ENCODE measurements around the gene AOPEP. TPM values are rescaled to one million over a fixed set of nuclear protein-coding genes. Genes with fewer than 3 reads are reported as not detected.

AOPEP gene
- polyA plus RNA-seq, 1 of the 3 experiments (the other 2 are of a cell fraction): 54.6 TPM

DNA sequence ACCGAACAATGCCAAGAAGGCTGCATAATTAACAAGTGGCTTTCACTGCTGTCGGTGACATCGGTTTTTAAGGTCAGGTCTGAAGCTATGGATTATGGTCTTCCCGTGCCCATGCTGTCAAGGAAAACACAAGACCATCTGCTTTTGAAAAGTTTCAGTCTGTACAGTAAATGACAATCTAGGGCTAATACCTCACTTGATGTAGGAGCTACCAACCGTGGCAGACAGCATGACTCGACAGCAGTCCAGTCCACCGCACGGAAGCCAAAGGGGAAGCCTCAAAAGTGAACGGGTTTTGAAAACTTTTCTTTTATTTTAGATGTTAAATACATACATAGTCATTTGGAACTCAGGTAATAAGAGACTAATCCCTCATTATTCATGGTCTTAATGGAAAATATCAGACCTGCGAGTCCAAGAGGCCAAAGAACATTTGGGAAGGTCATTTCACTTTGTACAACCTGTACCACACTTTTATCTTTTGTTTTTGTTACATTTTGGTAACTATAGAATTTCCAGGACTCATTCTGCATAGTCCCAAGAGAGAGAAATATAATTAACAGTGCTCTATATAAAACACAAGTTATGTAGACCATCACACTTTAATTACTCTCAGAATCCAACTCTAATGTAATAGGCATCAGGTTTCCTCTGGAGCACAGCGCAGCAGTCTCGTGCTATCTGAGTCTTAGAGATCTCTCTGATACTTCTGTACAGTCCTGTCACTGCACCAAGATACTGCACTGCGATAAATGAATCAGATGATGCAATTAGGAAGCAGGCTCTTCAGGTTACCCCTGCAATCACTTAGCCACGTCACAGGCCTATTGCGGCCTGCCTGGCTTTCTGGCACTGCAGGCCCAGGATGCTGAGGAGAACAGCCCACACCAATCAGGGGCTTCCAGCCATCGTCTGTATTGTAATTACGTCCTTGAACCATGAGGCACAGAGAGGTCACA, 406.1 kb downstream of the AOPEP start:
- CTCF ChIA-PET: interaction anchor here (1.2 to 12.5 kb wide), 22 partner anchors 18 to 1085 kb away, joined by 3 to 229 read pairs (median 8); no protein-coding TSS in a partner anchor
- H3K27ac ChIP-seq (ENCODE audit: low read depth in 2 of 2, low read length in 1 of 2): peak overlapping the region; percentile 59 to 99
- H3F3A ChIP-seq (replicated peaks; ENCODE audit: insufficient read depth): peaks cover 10% of the 10 kb centered on the region
- H3K4me1 ChIP-seq (ENCODE audit: control insufficient read depth in 1 of 2, insufficient read depth in 2 of 2, low read depth in 1 of 2, low read length in 1 of 2): peaks cover 5 to 66% of the 10 kb centered on the region in 2 experiments
- H3K9me2 ChIP-seq: no peaks in the 10 kb centered on the region
- no peak overlapping the region for H3K4me3 ChIP-seq (ENCODE audit: low read depth in 2 of 2, low read length in 1 of 2)
- H3K79me2 ChIP-seq (ENCODE audit: insufficient read depth): no peaks in the 10 kb centered on the region
- no peaks in the 10 kb centered on the region for H3K9me3 ChIP-seq
- H3K36me3 ChIP-seq (replicated peaks in 1 of 2; ENCODE audit: control insufficient read depth in 1 of 2, insufficient read depth in 2 of 2, low read length in 1 of 2): no peaks in the 10 kb centered on the region
- peak overlapping the region; percentile 24; the same call in 1 of the 2 replicates for H3K4me2 ChIP-seq
- TF ChIP-seq, protein P1, sequence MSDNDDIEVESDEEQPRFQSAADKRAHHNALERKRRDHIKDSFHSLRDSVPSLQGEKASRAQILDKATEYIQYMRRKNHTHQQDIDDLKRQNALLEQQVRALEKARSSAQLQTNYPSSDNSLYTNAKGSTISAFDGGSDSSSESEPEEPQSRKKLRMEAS (IDR thresholded peaks at IDR 0.05; ENCODE audit: low read depth): 0 out of 2 replicates have a peak, but pooled peaks have one; percentile 1
- TF ChIP-seq TEAD4 (IDR thresholded peaks at IDR 0.05; ENCODE audit: borderline replicate concordance, insufficient read depth) (peak; percentile 64; the same call in 1 of the 2 replicates), MXI1 (IDR thresholded peaks at IDR 0.05; ENCODE audit: low read depth, low read length) (peak; percentile 86), CHD2 (IDR thresholded peaks at IDR 0.05; ENCODE audit: low read length, partially characterized antibody) (peak; percentile 95), USF1 (IDR thresholded peaks at IDR 0.05; ENCODE audit: borderline replicate concordance, low read depth) (no peak), GATA2 (CRISPR knock-in tag; IDR thresholded peaks at IDR 0.05) (peak; percentile 100), RAD21 (IDR thresholded peaks at IDR 0.05; ENCODE audit: low read length) (peak; percentile 40), SIN3A (IDR thresholded peaks at IDR 0.05; ENCODE audit: borderline replicate concordance, low read depth, low read length) (peak; percentile 69; the same call in 1 of the 2 replicates), RCOR1 (IDR thresholded peaks at IDR 0.05; ENCODE audit: low read length) (peak; percentile 99), SMC3 (IDR thresholded peaks at IDR 0.05; ENCODE audit: low read depth, low read length) (peak; percentile 12; the same call in 1 of the 2 replicates), EP300 (IDR thresholded peaks at IDR 0.05; ENCODE audit: borderline replicate concordance in 1 of 2, low read depth in 1 of 2, low read length in 1 of 2) (peak; percentile 54 to 99; a peak in 3 of 4 replicates), FOXJ3 (CRISPR knock-in tag; IDR thresholded peaks at IDR 0.05) (peak; percentile 99), TAF1 (IDR thresholded peaks at IDR 0.05; ENCODE audit: borderline replicate concordance, low read depth, low read length) (no peak), FOXM1 (IDR thresholded peaks at IDR 0.05; ENCODE audit: low read depth) (peak; percentile 48; the same call in 1 of the 2 replicates), TCF12 (IDR thresholded peaks at IDR 0.05) (peak; percentile 91), RFX5 (IDR thresholded peaks at IDR 0.05; ENCODE audit: low read length) (peak; percentile 56), FOSL2 (IDR thresholded peaks at IDR 0.05; ENCODE audit: borderline replicate concordance, low read depth) (no peak), POLR2AphosphoS5 (IDR thresholded peaks at IDR 0.05; ENCODE audit: low read depth, low read length) (peak; percentile 88), NFIC (IDR thresholded peaks at IDR 0.05; ENCODE audit: borderline replicate concordance) (peak; percentile 56), JUND (IDR thresholded peaks at IDR 0.05) (peak; percentile 70), IRF3 (IDR thresholded peaks at IDR 0.05; ENCODE audit: low read depth, low read length) (no peak), EZH2phosphoT487 (IDR thresholded peaks at IDR 0.05; ENCODE audit: borderline replicate concordance, low read depth) (no peak), RXRA (IDR thresholded peaks at IDR 0.05; ENCODE audit: borderline replicate concordance, low read depth) (peak; percentile 42; the same call in 1 of the 2 replicates)
- TF ChIP-seq, protein P2, sequence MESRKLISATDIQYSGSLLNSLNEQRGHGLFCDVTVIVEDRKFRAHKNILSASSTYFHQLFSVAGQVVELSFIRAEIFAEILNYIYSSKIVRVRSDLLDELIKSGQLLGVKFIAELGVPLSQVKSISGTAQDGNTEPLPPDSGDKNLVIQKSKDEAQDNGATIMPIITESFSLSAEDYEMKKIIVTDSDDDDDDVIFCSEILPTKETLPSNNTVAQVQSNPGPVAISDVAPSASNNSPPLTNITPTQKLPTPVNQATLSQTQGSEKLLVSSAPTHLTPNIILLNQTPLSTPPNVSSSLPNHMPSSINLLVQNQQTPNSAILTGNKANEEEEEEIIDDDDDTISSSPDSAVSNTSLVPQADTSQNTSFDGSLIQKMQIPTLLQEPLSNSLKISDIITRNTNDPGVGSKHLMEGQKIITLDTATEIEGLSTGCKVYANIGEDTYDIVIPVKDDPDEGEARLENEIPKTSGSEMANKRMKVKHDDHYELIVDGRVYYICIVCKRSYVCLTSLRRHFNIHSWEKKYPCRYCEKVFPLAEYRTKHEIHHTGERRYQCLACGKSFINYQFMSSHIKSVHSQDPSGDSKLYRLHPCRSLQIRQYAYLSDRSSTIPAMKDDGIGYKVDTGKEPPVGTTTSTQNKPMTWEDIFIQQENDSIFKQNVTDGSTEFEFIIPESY (IDR thresholded peaks at IDR 0.05; ENCODE audit: borderline replicate concordance, low read depth): no peak
- TF ChIP-seq, protein P3, sequence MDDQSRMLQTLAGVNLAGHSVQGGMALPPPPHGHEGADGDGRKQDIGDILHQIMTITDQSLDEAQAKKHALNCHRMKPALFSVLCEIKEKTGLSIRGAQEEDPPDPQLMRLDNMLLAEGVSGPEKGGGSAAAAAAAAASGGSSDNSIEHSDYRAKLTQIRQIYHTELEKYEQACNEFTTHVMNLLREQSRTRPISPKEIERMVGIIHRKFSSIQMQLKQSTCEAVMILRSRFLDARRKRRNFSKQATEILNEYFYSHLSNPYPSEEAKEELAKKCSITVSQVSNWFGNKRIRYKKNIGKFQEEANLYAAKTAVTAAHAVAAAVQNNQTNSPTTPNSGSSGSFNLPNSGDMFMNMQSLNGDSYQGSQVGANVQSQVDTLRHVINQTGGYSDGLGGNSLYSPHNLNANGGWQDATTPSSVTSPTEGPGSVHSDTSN (IDR thresholded peaks at IDR 0.05): peak; percentile 84
- H2AFZ ChIP-seq (ENCODE audit: low read depth): peak overlapping the region; percentile 66; the same call in 1 of the 2 replicates
- POLR2A ChIA-PET: interaction anchor here (1.4 kb wide), 1 partner anchor 451 kb away, joined by 5 read pairs; no protein-coding TSS in a partner anchor
- 48% methylated on average over 16 of the region's 17 CpGs for WGBS (ENCODE audit: low lambda C conversion rate)
- no peaks in the 10 kb centered on the region for H4K20me1 ChIP-seq (ENCODE audit: insufficient read depth)
- H3K27me3 ChIP-seq (ENCODE audit: insufficient read depth): no peaks in the 10 kb centered on the region
- H3K9ac ChIP-seq: peak overlapping the region; percentile 9; the same call in 1 of the 2 replicates
- DNase-seq: peak; percentile 90
